Hepatocyte (in vitro differentiated cells): Measurements from ENCODE around the gene SBF2. TPM values are rescaled to one million over a fixed set of nuclear protein-coding genes. Genes with fewer than 3 reads are reported as not detected.

Experiments used
- DNase-seq: peaks from one replicate; pipeline ENCODE4 v3.0.0-alpha.2; 2016; ENCODE audit warnings: low spot score
- H2AFZ ChIP-seq: fragments of 200-600 bp; sonication (generic); 2 replicates; pipeline ENCODE4 v1.6.0; 2016; ENCODE audit warnings: antibody characterized with exemption, mild to moderate bottlenecking
- H3K27ac ChIP-seq: fragments of 200-600 bp; sonication (generic); 2 replicates; pipeline ENCODE4 v1.5.1; 2016; ENCODE audit warnings: mild to moderate bottlenecking
- H3K27me3 ChIP-seq: fragments of 200-600 bp; sonication (generic); 2 replicates; pipeline ENCODE4 v1.6.1; 2016
- H3K36me3 ChIP-seq: fragments of 200-600 bp; sonication (generic); replicated peaks from 2 replicates; pipeline ENCODE4 v1.5.1; 2016; ENCODE audit warnings: low read depth; ENCODE audit not compliant: insufficient read depth
- H3K4me1 ChIP-seq: fragments of 200-600 bp; sonication (generic); 2 replicates; pipeline ENCODE4 v1.5.1; 2016; ENCODE audit warnings: mild to moderate bottlenecking, moderate library complexity; ENCODE audit not compliant: insufficient read depth
- H3K4me2 ChIP-seq: fragments of 200-600 bp; sonication (generic); 2 replicates; pipeline ENCODE4 v1.6.0; 2016
- H3K4me3 ChIP-seq: fragments of 200-600 bp; sonication (generic); 2 replicates; pipeline ENCODE4 v1.5.1; 2016; ENCODE audit warnings: mild to moderate bottlenecking
- H3K79me2 ChIP-seq: fragments of 200-600 bp; sonication (generic); 2 replicates; pipeline ENCODE4 v1.6.0; 2017; ENCODE audit warnings: mild to moderate bottlenecking
- H3K9me2 ChIP-seq: fragments of 200-600 bp; sonication (generic); replicated peaks from 2 replicates; pipeline ENCODE4 v1.6.0; 2017; ENCODE audit warnings: mild to moderate bottlenecking; ENCODE audit not compliant: insufficient read depth
- H3K9me3 ChIP-seq: fragments of 200-600 bp; sonication (generic); 2 replicates; pipeline ENCODE4 v1.5.1; 2016; ENCODE audit warnings: low read depth, mild to moderate bottlenecking
- H4K20me1 ChIP-seq: fragments of 200-600 bp; sonication (generic); 2 replicates; pipeline ENCODE4 v1.6.0; 2016; ENCODE audit warnings: mild to moderate bottlenecking; ENCODE audit not compliant: insufficient read depth, poor library complexity, severe bottlenecking
- CTCF ChIP-seq: fragments of 200-600 bp; sonication (generic); IDR thresholded peaks from 2 replicates; pipeline ENCODE4 v1.5.1; 2016; ENCODE audit warnings: antibody characterized with exemption, mild to moderate bottlenecking; ENCODE audit not compliant: poor library complexity
- EZH2 ChIP-seq: fragments of 200-600 bp; sonication (generic); IDR thresholded peaks from 2 replicates; pipeline ENCODE4 v1.6.1; 2016; ENCODE audit warnings: antibody characterized with exemption, mild to moderate bottlenecking, borderline replicate concordance
- EZH2phosphoT487 ChIP-seq: fragments of 200-600 bp; sonication (generic); IDR thresholded peaks from one replicate; pipeline ENCODE4 v1.6.1; 2018; ENCODE audit warnings: antibody characterized with exemption, mild to moderate bottlenecking, low read depth, moderate library complexity; ENCODE audit not compliant: unreplicated experiment, severe bottlenecking
- WGBS: methylation state at CpG from one replicate; pipeline ENCODE4 v1.1.6; 2016; ENCODE audit warnings: low lambda C conversion rate; ENCODE audit errors: missing lambda C conversion rate; 5-methylcytosine and 5-hydroxymethylcytosine counted together
- polyA plus RNA-seq: library from polyadenylated mRNA; unstranded; fragments of >200 nt; fragmentation: Nextera tagmentation; extraction: Ambion mirVana; gene quantifications from 2 replicates; pipeline ENCODE4 v1.2.1, GENCODE V29; 2016
- total RNA-seq: library from RNA; depleted of rRNA; stranded (reverse); fragments of >200 nt; gene quantifications from 2 replicates; pipeline ENCODE4 v1.2.3, GENCODE V29; 2014

Gene SBF2
- total and polyA plus RNA-seq, 2 experiments from 2014 or later: 25.7 to 83.2 TPM

GRCh38 chr11:9814108-9814507 lies 479.9 kb downstream of the SBF2 start:
- no peaks in the 10 kb centered on the region for H3K36me3 ChIP-seq
- no peaks in the 10 kb centered on the region for H3K9me2 ChIP-seq
- no peak for DNase-seq
- H3K9me3 ChIP-seq: no peaks in the 10 kb centered on the region
- TF ChIP-seq CTCF (no peak), EZH2 (no peak), EZH2phosphoT487 (no peak)
- no peaks in the 10 kb centered on the region for H4K20me1 ChIP-seq
- H3K4me2 ChIP-seq: no peak overlapping the region
- no peak overlapping the region for H2AFZ ChIP-seq
- H3K4me1 ChIP-seq: no peaks in the 10 kb centered on the region
- H3K79me2 ChIP-seq: no peaks in the 10 kb centered on the region
- H3K27ac ChIP-seq: no peak overlapping the region
- H3K27me3 ChIP-seq: no peaks in the 10 kb centered on the region
- no peak overlapping the region for H3K4me3 ChIP-seq

- DNase-seq: no peak
- H3K4me2 ChIP-seq: no peak overlapping the region
- no peaks in the 10 kb centered on the region for H3K9me2 ChIP-seq
- no peak overlapping the region for H3K4me3 ChIP-seq
- H4K20me1 ChIP-seq: no peaks in the 10 kb centered on the region
- H2AFZ ChIP-seq: no peak overlapping the region
- H3K4me1 ChIP-seq: peaks cover 8% of the 10 kb centered on the region
- no peaks in the 10 kb centered on the region for H3K79me2 ChIP-seq
- H3K9me3 ChIP-seq: no peaks in the 10 kb centered on the region
- no peaks in the 10 kb centered on the region for H3K27me3 ChIP-seq
- TF ChIP-seq EZH2 (no peak), EZH2phosphoT487 (no peak), CTCF (no peak)
- H3K27ac ChIP-seq: no peak overlapping the region
- WGBS: 89% methylated on average over 7 of the region's 7 CpGs
- H3K36me3 ChIP-seq: no peaks in the 10 kb centered on the region
Observed at GRCh38 chr11:9808943-9809342, 485.1 kb downstream of the SBF2 start.

- H3K4me1 ChIP-seq: peaks cover 22% of the 10 kb centered on the region
- H3K79me2 ChIP-seq: no peaks in the 10 kb centered on the region
- H2AFZ ChIP-seq: no peak overlapping the region
- no peaks in the 10 kb centered on the region for H3K36me3 ChIP-seq
- TF ChIP-seq CTCF: no peak
- no peak for TF ChIP-seq EZH2
- no peak for TF ChIP-seq EZH2phosphoT487
- no peaks in the 10 kb centered on the region for H3K9me3 ChIP-seq
- no peaks in the 10 kb centered on the region for H4K20me1 ChIP-seq
- no peak overlapping the region for H3K27ac ChIP-seq
- no peaks in the 10 kb centered on the region for H3K9me2 ChIP-seq
- H3K4me3 ChIP-seq: no peak overlapping the region
- H3K27me3 ChIP-seq: no peaks in the 10 kb centered on the region
- 95% methylated on average over 4 of the region's 4 CpGs for WGBS
- no peak overlapping the region for H3K4me2 ChIP-seq
- DNase-seq: no peak
Observed at GRCh38 chr11:9806946-9807687, 486.9 kb downstream of the SBF2 start.
